NCI-H1930 (cell line): ENCODE measurements around the gene FBXL22.

Experiments used
- DNase-seq, 2 experiments: peaks; one replicate each; lab custom pipeline; 2025; lab: John Stamatoyannopoulos, UW

The FBXL22 gene

GRCh38 chr15:63597038-63597790, at the start of gene FBXL22:
Gene FBXL22 (plus strand): TSS chr15:63597387. CDS start chr15:63597393, 6 bp downstream.
- DNase-seq = no peak

- peak in 1 of 2 experiments; percentile 28 for DNase-seq
Observed at GRCh38 chr15:63551400-63551799, 45.8 kb upstream of the FBXL22 start.

- DNase-seq = no peak
Observed at GRCh38 chr15:63553388-63553791, 43.8 kb upstream of the FBXL22 start.

GRCh38 chr15:63554337-63554927, 42.8 kb upstream of the FBXL22 start:
- DNase-seq = no peak

- no peak for DNase-seq
Observed at GRCh38 chr15:63555507-63555906, 41.7 kb upstream of the FBXL22 start.

- DNase-seq = no peak
Observed at GRCh38 chr15:63556246-63556645, 40.9 kb upstream of the FBXL22 start.

GRCh38 chr15:63556736-63557135, 40.5 kb upstream of the FBXL22 start:
- no peak for DNase-seq

- no peak for DNase-seq
Observed at GRCh38 chr15:63559753-63560152, 37.4 kb upstream of the FBXL22 start.

GRCh38 chr15:63560741-63561448, 36.3 kb upstream of the FBXL22 start:
- DNase-seq = no peak

- DNase-seq = no peak
Observed at GRCh38 chr15:63564093-63564492, 33.1 kb upstream of the FBXL22 start.

GRCh38 chr15:63565536-63566186, 31.5 kb upstream of the FBXL22 start:
- DNase-seq = no peak

- no peak for DNase-seq
Observed at GRCh38 chr15:63572749-63573464, 24.3 kb upstream of the FBXL22 start.

GRCh38 chr15:63573533-63573932, 23.7 kb upstream of the FBXL22 start:
- DNase-seq = no peak

- DNase-seq = no peak
Observed at GRCh38 chr15:63575312-63575711, 21.9 kb upstream of the FBXL22 start.

- no peak for DNase-seq
Observed at GRCh38 chr15:63576441-63576840, 20.7 kb upstream of the FBXL22 start.

- DNase-seq = no peak
Observed at GRCh38 chr15:63582179-63582578, 15.0 kb upstream of the FBXL22 start.

- no peak for DNase-seq
Observed at GRCh38 chr15:63582718-63583426, 14.3 kb upstream of the FBXL22 start.

- no peak for DNase-seq
Observed at GRCh38 chr15:63586790-63587189, 10.4 kb upstream of the FBXL22 start.

GRCh38 chr15:63587527-63587926, 9.7 kb upstream of the FBXL22 start:
- no peak for DNase-seq

GRCh38 chr15:63588826-63589225, 8.4 kb upstream of the FBXL22 start:
- no peak for DNase-seq
